ENCODE data around the gene CNTNAP2.

Gene CNTNAP2

DNA sequence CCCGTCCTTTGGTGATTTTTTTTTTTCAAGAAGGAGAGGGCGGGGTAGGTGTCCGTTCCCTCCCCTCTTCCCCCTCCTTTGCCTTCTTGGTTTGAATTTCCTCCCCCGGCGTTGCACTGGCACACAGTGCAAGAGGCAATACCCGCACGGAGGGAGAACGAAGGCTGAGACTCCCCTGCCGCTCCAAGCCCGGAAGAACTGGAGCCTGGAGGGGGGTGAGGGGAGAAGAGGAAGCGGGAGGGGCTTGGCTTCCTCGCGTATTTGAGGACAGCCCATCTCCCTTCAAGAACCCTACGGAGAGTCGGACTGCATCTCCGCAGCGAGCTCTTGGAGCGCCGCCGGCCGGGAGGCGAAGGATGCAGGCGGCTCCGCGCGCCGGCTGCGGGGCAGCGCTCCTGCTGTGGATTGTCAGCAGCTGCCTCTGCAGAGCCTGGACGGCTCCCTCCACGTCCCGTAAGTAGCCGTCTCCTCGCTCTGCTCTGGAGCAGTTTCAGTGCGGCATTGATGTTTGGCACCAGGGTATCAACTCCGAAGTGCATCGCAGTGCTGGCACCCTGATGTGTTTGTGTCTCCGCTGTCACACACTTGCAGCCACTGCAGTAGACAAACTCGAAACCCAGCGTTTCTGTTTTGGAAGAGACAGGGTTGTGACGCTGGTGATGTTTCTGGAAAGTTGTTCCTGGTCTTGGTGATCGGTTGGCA lies at the start of gene CNTNAP2:
Gene CNTNAP2 (plus strand): TSS at position 281 of the 702 bp plus-strand sequence. CDS start 76 bp downstream, at position 357.
- peak; percentile 13 for DNase-seq (ENCODE audit: low read depth)

DNA sequence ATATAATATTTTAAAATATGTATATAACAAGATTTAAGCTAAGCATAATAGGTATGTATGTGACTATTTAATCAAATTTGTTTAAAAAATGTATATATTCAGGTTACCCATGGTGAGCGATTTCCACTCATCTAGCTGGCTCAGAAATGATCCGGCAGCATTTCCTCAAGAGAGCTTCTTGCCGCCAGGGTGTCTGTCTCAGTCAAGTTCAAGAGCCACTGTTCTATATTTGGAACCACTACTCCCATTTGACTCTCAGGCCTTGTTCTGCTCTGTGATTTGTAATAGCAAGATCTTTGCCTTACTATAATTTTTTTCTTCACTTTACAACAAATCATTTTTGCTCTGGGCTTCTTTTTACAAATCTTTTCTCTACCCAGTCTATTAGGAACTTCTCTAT lies 48.7 kb upstream of the CNTNAP2 start:
- no peak for DNase-seq (ENCODE audit: low read depth)

DNA sequence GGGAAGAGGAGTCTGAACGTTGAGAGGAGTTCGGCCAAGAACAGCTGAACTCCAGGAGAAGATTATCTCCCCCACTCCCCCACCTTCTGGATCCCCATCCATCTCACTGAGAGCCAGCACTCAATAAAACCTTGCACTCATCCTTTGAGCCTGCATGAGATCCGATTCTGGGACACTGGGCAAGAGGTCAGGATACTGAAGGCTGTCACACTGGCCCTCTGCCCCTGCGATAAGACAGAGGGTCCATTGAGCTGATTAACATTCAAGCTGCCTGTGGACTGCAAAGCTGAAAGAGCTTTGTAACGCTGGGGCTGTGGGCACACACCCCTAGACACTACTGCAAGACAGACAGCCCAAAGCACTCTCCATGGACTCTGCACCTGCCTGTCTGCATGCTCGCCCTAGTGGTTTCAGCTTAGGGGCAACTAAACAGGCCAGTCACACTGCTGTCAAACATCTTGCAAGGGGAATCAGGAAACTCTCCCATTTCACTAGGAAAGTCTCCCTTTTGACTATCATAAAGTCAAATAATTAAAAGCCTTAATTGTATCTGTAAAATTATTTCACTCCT lies 42.3 kb upstream of the CNTNAP2 start:
- DNase-seq (ENCODE audit: low read depth), result no peak

DNA sequence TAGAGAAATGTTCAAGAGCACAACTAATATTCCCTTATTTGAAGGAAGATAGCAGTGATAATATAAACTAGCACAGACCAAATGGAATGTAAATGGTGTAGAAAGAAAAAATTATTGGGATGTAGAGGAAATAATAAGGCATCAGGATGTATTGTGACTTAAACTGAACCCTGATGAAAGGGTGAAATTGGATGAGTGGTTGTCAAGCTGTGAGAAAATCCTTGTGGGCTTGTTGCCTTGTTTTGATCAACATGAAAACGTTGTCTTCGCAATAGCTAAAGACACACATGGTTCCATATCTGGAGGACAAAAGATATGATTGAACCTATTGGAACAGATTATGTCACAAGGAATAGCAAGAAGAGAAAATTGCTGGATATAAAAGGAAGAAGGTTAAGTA lies 40.3 kb upstream of the CNTNAP2 start:
- no peak for DNase-seq (ENCODE audit: low read depth)

DNA sequence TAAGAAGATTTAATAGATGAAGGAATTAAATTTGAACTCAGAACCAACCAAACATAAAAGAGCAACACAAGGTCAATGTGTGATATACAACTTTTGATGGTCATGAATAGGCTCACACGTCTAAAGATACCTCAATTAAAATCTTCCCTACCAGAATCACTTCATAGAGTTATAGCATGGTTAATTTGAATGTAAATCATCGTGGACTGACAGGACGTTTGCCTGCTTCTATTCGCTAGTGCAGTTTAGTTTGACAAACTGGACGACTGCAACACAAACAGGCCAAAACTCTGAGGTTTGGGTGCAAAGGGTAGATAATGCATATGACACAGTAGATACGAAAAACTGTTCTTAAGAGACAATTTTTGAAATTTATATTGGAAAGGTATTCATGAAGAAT lies 32.5 kb upstream of the CNTNAP2 start:
- no peak for DNase-seq (ENCODE audit: low read depth)

DNA sequence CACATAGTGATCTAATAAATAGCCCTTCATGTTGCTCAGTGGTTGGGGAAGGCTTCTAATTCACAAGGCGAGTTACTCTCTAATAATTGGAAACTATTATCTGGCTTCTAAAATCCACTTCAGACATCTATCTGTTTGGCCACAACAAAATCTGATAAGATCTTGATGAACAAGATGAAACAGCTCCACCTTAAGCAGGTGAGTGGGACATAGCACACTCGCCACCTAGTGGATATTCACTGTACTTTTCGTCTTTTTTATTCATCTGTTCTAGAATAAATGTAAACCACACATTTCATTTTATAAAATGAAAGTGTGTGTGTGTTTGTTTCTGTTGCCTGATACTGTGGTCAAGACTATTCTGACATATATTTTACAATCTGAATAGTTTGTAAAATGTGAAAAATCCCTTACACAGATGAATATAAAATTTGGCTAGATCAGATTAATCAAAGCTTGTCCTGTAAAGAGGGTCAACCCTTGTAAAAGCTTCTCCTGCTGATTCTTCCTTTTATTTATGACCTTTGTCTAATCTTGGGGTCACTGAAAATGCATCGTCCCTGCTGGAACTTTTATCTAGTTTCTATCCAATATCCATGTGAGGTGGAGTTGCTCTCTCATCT lies 26.5 kb upstream of the CNTNAP2 start:
- DNase-seq (ENCODE audit: low read depth), result peak; percentile 0

DNA sequence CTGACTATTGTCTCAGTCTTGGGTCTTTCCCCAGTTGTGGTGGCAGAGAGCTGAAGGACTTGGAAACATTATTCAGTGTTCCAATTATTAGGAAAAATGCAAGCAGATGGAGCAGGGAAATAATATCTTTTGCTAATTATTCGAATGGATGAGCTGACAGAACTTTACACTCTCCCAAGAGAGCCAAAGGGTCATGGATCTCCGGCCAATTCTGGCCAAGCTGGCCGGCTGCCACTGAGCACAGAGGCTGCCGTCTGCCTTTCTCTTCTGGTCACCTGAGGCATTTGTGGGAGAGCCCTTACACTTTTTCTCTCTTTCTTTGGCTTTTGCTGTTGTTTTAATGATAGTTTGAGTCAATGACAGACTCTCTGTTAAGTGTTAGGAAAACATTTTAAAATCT lies 22.2 kb upstream of the CNTNAP2 start:
- DNase-seq (ENCODE audit: low read depth), result no peak

DNA sequence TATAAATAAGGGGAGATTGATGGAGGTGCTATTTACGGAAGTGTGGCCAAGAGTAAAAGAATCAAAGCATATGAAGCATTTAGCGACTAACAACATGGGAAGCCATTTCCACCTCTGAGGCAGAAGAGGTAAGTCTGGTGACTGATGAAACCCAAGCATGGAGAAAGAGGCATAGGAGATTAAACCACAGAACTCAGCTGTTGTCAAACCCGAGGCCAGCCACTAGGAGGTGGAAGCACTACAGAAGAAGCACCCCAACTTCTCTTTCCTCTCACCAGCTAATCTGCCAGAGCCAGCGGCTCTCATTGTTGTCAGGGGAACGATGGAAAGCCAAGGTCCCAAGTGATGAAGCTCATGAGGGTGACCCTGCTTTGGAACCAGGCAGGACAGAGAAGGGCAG lies 19.6 kb upstream of the CNTNAP2 start:
- DNase-seq (ENCODE audit: low read depth), result no peak

DNA sequence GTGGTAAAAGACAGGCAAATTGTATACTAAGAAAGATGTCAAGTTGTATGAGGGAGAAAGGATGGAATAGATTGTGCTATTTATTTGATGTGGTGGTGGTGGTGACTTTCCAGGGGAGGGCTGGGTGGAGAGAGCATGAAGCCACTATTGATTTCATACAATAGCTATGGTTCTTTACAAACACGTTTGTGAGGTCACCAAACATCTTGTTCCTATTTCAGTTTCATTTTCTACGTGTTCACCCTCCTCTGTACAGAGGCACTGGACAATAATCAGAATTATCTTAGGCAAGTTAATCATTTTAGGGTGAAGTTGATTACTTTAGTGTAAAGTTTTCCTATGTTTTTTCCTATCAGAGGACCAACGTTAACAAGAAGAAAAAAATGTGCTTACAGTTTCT lies 10.3 kb upstream of the CNTNAP2 start:
- no peak for DNase-seq (ENCODE audit: low read depth)

DNA sequence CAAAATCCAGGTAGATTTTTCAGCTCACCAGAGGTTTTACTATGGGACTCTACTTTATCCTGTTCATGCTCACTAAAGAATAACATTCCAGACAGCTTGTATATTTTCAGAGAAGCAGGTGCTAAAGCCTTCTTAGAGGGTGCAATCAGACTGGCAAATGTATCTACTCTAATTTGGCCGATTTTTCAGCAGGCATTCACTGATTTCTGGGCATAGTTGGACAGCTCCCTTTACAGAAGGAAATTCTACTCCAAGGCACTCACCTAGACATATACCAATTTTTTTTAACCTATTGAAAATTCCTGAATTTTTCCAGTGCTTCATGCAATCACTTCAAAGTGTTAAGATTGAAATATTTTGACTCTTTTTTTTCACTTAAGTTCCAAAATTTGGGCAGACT lies 3.8 kb upstream of the CNTNAP2 start:
- no peak for DNase-seq (ENCODE audit: low read depth)

DNA sequence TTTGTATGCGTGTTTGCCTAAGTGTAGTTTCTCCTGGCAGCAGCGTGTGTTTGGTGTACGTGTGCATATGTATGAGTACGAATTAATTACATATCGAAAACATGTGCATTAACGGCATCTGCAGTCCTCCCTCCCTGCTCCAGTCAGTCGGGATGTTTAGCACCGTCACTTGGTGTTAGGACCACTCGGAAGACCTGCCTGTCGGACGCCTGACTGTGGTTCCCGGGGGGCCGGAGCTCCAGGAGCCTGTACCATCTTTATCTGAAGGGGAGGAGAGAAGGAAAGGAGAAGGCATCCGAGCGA lies 1.1 kb upstream of the CNTNAP2 start:
- DNase-seq (ENCODE audit: low read depth), result no peak

DNA sequence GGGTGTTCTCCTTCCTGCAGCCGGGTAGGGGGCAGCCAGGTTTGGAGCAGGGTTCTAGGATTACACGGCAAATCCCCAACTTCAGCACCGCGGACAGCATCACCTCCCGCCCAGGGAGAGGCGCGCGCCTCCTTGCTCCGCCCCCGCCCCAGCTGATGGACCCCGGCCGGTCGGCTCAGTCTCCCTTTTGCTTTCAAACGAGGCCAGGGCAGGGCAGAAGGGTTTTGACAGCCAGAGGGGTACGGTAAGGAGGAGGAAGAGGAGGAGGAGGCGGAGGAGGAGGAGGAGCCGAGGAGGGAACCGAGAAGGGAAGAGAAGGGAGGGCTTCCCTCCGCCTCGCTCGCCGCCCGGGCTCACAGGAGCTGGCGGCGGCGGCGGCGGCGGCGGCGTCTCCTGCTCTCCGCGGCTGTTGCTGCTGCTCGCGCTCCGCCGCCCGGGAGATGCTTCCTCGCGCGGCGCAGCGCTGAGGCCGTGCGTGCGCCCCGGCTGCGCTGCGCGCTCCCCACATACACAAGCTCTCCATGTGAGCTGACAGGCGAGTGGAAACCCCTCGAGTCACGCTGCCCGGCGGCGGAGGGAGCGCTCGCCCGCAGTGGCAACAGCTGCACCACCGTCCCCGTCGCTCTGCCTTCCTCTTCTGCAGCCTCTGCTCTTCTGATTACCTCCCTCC lies 615 bp upstream of the CNTNAP2 start:
- peak; percentile 46 for DNase-seq (ENCODE audit: low read depth)

DNA sequence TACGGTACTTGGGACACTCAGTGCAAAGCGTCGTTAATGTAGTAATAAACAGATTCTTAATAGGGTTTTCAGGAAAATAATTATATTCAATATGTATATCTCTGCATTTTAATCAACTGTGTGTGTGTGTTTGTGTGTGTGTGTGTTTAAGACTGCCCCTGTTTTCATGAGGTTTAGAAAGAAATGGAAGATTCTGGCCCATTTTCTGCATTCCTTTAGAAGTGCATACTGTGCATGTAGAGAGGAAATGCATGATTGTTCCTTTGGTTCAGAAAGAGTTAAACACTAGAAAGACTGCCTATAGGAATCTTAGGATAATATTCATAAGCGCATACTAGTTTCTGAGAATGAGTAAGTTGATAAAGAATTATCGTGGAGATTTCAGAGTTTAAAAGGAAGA lies 975 bp downstream of the CNTNAP2 start:
- DNase-seq (ENCODE audit: low read depth), result no peak

DNA sequence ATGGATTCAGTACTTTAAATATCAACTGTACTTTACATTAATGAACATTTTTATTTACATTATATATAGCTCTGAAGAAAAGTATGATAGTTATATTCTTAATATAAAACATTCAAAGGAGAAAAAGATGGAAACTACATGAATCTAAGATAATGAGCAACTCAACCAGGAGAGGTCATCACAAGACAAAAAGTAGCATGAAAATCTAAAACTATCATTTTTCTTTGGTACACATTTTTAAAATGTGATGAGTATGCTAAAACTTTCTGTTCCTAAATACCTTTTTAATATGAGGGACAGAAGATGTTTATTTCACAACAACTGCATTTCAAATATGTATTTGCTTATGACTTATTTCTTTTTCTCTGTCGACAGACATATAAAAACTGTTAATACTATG lies 2.4 kb downstream of the CNTNAP2 start:
- DNase-seq (ENCODE audit: low read depth), result no peak

DNA sequence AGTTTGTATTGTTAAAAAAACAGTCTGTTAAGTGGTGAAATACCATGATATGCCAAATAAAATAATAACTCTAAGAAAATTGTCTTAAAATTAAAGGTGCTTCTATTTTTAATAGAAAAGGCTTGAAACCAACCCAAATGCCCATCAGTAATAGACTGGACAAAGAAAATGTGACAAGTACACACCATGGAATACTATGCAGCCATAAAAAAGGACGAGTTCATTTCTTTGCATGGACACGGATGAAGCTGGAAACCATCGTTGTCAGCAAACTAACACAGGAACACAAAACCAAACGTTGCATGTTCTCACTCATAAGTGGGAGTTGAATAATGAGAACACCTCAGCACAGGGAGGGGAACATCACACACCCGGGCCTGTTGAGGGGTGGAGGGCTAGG lies 7.1 kb downstream of the CNTNAP2 start:
- DNase-seq (ENCODE audit: low read depth), result no peak

DNA sequence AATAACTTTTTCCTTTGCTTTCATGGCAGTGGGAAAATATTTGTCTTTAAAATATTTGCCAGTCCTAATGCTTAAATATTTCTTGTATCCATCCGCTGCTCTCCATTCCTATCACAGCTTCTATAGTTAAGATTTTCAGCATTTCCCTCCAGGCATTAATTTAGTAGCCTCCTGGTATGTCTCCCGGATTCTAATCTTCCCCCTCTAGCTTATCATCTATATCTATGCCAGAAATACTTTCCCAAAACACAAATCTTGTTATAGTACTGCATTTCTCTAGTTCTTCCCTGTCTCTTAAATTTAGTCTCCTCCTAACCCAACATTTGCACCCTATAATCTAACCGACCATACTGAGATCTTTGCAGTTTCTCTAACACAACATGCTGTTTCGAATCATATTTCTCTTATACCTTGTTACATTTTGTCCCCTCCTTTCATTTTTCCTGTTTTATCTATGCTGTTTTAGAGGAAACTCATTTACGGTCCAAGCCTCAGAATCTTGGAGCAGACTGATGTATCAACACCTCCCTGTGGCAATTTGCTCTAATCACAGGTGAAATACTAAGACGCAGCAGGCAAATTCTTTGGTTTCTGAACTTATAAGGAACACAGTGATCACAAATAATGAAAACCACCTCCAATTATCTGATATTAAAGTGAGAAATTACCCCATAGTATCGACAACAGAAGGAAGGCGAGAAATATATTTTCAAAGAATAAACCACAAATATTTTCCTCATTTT lies 10.3 kb downstream of the CNTNAP2 start:
- DNase-seq (ENCODE audit: low read depth), result no peak

DNA sequence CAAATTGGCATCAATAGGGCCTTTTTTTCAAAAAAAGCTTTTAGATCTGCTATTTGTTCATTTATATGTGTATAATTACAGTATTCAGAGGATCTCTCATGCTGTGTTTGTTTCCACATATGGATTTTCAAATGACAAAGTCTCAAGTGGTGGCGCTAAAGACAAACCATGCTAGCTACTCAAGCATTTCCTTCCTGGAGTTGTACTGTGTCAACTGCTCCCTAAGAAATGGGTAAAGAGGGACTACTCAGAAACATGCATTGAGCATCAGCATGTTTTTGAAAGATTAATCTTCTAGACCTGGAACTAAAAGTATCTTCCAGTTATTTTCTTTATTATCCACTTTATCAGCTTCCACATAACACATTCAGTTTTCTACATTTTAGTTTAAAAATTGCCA lies 12.7 kb downstream of the CNTNAP2 start:
- no peak for DNase-seq (ENCODE audit: low read depth)

DNA sequence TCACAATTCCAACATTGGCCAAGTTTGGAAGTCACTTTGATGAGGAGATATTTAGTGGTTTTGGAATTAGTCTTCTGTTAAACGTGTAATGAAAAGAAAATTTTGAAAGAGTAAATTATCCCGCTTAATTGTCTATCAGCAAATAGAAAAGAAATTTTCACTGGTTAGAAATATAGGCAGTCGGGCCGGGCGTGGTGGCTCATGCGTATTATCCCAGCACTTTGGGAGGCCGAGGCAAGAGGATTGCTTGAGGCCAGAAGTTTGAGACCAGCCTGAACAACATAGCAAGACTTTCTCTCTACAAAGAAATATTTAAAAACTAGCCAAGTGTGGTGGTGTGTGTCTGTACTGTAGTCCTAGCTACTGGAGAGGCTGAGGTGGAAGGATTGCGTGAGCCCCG lies 13.4 kb downstream of the CNTNAP2 start:
- DNase-seq (ENCODE audit: low read depth), result no peak

DNA sequence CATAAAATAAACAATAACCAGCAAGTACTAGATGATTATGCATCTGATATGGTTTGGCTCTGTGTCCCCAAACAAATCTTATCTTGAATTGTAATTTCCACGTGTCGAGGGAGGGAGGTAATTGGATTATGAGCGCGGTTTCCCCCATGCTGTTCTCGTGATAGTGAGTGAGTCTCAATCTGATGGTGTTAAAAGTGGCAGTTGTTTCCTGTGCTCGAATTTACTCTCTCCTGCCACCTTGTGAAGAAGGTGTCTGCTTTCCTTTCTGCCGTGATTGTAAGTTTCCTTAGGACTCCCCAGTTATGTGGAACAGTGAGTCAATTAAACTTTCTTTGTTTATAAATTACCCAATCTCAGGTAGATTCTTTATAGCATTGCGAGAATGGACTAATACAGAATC lies 15.1 kb downstream of the CNTNAP2 start:
- DNase-seq (ENCODE audit: low read depth), result no peak

DNA sequence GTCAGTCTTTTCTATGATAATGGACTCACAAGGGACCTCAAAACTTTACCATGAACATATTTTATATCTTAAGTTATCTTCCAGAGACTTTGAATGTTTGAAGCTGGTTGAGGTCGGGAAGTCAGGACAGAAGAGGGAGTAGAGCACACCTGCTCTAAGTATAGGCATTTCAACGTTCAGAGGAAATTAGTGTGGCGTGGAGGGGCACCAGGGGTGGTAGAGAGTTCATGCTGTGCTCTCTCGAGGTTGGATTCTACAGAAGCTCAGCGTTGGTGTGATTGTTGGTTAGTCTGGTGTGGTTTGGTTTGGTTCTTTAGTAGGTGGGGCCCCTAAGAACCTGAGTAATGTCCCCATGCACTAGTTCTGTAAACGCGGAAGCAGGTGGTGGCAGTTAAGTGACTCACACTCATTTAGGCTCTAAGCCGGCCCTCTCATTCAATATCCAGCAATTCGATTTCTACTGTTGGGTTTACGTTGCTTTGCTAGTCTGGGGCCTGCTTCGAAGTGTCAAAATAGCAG lies 19.8 kb downstream of the CNTNAP2 start:
- DNase-seq (ENCODE audit: low read depth), result no peak

DNA sequence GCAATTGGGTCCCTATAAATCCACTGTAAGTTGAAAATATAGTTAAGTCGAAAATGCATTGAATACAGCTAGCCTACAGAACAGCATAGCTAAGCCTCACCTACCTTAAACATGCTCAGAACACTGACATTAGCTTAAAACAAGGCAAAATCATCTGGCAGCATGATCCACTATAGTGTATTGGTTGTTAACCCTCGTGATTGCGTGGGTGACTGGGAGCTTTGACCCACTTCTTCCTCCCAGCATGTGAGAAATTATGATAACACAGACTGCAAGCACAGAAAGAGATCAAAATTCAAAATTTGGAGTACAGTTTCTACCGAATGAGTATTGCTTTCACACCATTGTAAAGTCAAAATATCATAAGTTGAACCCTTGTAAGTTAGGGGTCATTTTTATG lies 22.3 kb downstream of the CNTNAP2 start:
- no peak for DNase-seq (ENCODE audit: low read depth)

DNA sequence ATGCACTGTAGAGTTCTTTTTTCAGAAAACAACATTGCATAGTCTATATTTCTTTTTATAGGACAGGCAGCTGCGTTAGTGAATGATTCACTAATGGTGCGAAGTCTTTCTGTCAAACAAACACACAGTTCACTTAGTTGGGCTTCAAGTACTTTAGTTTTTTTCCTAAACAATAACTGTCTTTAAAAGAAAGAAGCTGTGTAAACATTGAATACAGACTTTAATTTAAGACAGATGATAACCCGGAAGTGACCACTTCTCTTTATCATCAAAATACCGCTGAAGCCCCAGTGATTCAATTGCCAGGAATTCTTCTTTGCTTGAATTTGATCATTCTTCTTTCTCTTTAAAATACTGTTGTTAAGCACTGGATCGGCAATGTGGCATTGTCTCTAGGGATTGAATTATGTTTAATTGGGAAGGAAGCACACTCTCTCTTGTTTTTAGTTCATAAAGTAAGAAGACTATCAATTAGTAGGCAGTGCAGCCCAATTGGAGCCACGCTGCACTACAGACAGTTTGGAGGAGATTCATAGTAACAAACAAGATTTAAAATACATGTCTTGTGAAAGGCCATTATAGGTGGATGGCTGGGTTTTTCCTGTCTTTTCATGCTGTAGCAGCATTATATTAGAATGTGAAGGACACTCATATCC lies 30.4 kb downstream of the CNTNAP2 start:
- peak; percentile 87 for DNase-seq (ENCODE audit: low read depth)

Data from EH (cell line).